Measurements from ENCODE around the gene DOC2B. TPM values are rescaled to one million over a fixed set of nuclear protein-coding genes. Genes with fewer than 3 reads are reported as not detected.

The DOC2B gene
- total RNA-seq, 1 experiment from 2014 or later = 2.7 TPM

DNA sequence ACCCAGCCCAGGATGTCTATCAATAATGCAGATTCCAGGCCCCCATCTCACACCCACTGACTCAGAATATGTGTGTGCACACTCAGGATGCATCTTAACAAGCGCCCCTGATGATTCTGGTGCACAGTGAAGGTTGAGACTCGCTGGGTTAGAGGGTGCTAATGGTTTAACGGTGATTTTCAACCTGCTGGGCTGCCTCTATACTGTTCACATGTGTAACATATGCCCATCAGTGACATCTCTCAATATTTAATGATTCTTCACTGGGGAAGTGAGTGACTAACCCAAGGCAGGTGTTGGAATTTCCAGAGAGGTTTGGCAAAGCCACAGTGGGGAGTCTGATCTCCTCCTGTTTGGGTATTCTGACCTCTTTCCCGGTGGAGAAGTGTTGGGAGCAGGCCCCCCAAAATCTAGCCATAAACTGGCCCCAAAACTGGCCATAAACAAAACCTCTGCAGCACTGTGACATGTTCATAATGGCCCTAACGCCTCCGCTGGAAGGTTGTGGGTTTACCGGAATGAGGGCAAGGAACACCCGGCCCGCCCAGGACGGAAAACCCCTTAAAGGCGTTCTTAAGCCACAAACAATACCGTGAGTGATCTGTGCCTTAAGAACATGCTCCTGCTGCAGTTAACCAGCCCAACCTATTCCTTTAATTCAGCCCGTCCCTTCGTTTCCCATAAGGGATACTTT is 4.1 kb upstream of the DOC2B start:
- Mint-ChIP-seq H3K4me1 (peaks cover 12% of the 10 kb centered on the region), H3K36me3 (no peaks in the 10 kb centered on the region), H3K27me3 (ENCODE audit: low read depth) (peaks cover 32% of the 10 kb centered on the region), H3K4me3 (no peak overlapping the region), H3K9me3 (no peaks in the 10 kb centered on the region), H3K27ac (no peak overlapping the region)
- POLR2A ChIA-PET = no interaction called here
- ATAC-seq (no peak), DNase-seq (ENCODE audit: low spot score) (no peak)
- TF ChIP-seq, protein P1, sequence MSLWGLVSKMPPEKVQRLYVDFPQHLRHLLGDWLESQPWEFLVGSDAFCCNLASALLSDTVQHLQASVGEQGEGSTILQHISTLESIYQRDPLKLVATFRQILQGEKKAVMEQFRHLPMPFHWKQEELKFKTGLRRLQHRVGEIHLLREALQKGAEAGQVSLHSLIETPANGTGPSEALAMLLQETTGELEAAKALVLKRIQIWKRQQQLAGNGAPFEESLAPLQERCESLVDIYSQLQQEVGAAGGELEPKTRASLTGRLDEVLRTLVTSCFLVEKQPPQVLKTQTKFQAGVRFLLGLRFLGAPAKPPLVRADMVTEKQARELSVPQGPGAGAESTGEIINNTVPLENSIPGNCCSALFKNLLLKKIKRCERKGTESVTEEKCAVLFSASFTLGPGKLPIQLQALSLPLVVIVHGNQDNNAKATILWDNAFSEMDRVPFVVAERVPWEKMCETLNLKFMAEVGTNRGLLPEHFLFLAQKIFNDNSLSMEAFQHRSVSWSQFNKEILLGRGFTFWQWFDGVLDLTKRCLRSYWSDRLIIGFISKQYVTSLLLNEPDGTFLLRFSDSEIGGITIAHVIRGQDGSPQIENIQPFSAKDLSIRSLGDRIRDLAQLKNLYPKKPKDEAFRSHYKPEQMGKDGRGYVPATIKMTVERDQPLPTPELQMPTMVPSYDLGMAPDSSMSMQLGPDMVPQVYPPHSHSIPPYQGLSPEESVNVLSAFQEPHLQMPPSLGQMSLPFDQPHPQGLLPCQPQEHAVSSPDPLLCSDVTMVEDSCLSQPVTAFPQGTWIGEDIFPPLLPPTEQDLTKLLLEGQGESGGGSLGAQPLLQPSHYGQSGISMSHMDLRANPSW (CRISPR knock-in tag; conservative IDR thresholded peaks at IDR 0.05; ENCODE audit: low read depth) = no peak
- TF ChIP-seq MYBL2 (CRISPR knock-in tag; IDR thresholded peaks at IDR 0.05) (no peak), ZNF512 (CRISPR knock-in tag; IDR thresholded peaks at IDR 0.05; ENCODE audit: borderline replicate concordance) (no peak), ZBTB21 (CRISPR knock-in tag; IDR thresholded peaks at IDR 0.05; ENCODE audit: borderline replicate concordance) (no peak), ATF1 (CRISPR knock-in tag; IDR thresholded peaks at IDR 0.05) (no peak), NR1H2 (CRISPR knock-in tag; IDR thresholded peaks at IDR 0.05) (no peak), ARID4B (CRISPR knock-in tag; IDR thresholded peaks at IDR 0.05; ENCODE audit: borderline replicate concordance) (no peak), EMX1 (CRISPR knock-in tag; IDR thresholded peaks at IDR 0.05) (no peak), TP53 (CRISPR knock-in tag; IDR thresholded peaks at IDR 0.05) (no peak), IRF2 (CRISPR knock-in tag; IDR thresholded peaks at IDR 0.05; ENCODE audit: borderline replicate concordance, low read depth) (no peak), GRHL2 (CRISPR knock-in tag; IDR thresholded peaks at IDR 0.05; ENCODE audit: insufficient replicate concordance, severe bottlenecking) (no peak)
- TF ChIP-seq, protein P2, sequence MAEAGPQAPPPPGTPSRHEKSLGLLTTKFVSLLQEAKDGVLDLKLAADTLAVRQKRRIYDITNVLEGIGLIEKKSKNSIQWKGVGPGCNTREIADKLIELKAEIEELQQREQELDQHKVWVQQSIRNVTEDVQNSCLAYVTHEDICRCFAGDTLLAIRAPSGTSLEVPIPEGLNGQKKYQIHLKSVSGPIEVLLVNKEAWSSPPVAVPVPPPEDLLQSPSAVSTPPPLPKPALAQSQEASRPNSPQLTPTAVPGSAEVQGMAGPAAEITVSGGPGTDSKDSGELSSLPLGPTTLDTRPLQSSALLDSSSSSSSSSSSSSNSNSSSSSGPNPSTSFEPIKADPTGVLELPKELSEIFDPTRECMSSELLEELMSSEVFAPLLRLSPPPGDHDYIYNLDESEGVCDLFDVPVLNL (CRISPR knock-in tag; IDR thresholded peaks at IDR 0.05; ENCODE audit: borderline replicate concordance, low read depth) = no peak
- CTCF ChIA-PET = no interaction called here

DNA sequence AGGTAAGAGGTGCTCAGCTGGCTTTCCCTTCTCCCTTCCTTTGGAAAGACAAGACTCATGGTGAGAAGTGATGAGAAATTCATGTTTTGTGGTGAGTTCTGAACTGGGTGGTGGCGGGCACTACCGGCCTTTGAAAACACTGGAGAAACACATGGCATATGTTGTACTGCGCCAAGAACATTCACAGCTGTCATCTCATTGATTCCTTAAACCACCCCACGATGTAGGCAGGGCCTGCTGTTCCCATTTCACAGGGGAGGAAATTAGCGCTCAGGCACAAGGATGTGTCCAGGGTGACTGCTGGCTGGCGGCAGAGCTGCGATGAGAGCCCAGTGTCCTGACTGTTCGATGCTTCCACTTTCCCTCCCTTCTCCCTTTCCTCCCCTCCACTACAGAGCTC is 1.6 kb upstream of the DOC2B start:
- Mint-ChIP-seq H3K27ac (no peak overlapping the region), H3K4me1 (peaks cover 12% of the 10 kb centered on the region), H3K4me3 (no peak overlapping the region), H3K9me3 (no peaks in the 10 kb centered on the region), H3K36me3 (no peaks in the 10 kb centered on the region), H3K27me3 (ENCODE audit: low read depth) (peaks cover 52% of the 10 kb centered on the region)
- TF ChIP-seq JUN (CRISPR knock-in tag; IDR thresholded peaks at IDR 0.05) (no peak), SOX15 (CRISPR knock-in tag; IDR thresholded peaks at IDR 0.05) (no peak), ZNF416 (CRISPR knock-in tag; IDR thresholded peaks at IDR 0.05) (no peak), NR2C2 (CRISPR knock-in tag; IDR thresholded peaks at IDR 0.05) (no peak)
- TF ChIP-seq, protein P3, sequence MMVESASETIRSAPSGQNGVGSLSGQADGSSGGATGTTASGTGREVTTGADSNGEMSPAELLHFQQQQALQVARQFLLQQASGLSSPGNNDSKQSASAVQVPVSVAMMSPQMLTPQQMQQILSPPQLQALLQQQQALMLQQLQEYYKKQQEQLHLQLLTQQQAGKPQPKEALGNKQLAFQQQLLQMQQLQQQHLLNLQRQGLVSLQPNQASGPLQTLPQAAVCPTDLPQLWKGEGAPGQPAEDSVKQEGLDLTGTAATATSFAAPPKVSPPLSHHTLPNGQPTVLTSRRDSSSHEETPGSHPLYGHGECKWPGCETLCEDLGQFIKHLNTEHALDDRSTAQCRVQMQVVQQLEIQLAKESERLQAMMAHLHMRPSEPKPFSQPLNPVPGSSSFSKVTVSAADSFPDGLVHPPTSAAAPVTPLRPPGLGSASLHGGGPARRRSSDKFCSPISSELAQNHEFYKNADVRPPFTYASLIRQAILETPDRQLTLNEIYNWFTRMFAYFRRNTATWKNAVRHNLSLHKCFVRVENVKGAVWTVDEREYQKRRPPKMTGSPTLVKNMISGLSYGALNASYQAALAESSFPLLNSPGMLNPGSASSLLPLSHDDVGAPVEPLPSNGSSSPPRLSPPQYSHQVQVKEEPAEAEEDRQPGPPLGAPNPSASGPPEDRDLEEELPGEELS (CRISPR knock-in tag; IDR thresholded peaks at IDR 0.05) = no peak
- TF ChIP-seq, protein P4, sequence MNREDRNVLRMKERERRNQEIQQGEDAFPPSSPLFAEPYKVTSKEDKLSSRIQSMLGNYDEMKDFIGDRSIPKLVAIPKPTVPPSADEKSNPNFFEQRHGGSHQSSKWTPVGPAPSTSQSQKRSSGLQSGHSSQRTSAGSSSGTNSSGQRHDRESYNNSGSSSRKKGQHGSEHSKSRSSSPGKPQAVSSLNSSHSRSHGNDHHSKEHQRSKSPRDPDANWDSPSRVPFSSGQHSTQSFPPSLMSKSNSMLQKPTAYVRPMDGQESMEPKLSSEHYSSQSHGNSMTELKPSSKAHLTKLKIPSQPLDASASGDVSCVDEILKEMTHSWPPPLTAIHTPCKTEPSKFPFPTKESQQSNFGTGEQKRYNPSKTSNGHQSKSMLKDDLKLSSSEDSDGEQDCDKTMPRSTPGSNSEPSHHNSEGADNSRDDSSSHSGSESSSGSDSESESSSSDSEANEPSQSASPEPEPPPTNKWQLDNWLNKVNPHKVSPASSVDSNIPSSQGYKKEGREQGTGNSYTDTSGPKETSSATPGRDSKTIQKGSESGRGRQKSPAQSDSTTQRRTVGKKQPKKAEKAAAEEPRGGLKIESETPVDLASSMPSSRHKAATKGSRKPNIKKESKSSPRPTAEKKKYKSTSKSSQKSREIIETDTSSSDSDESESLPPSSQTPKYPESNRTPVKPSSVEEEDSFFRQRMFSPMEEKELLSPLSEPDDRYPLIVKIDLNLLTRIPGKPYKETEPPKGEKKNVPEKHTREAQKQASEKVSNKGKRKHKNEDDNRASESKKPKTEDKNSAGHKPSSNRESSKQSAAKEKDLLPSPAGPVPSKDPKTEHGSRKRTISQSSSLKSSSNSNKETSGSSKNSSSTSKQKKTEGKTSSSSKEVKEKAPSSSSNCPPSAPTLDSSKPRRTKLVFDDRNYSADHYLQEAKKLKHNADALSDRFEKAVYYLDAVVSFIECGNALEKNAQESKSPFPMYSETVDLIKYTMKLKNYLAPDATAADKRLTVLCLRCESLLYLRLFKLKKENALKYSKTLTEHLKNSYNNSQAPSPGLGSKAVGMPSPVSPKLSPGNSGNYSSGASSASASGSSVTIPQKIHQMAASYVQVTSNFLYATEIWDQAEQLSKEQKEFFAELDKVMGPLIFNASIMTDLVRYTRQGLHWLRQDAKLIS (CRISPR knock-in tag; IDR thresholded peaks at IDR 0.05; ENCODE audit: borderline replicate concordance) = no peak
- no peak for ATAC-seq
- POLR2A ChIA-PET = no interaction called here
- no peak for DNase-seq (ENCODE audit: low spot score)
- CTCF ChIA-PET = interaction anchor here (1.0 to 1.2 kb wide), 3 partner anchors 10 to 127 kb away, joined by 3 read pairs; no protein-coding TSS in a partner anchor
